Prostate gland (tissue), 2 donors: Measurements from ENCODE around the gene BCAP29.

Source experiments
- POLR2A ChIP-seq: fragments of 450-650 bp; IDR thresholded peaks from one replicate; pipeline ENCODE4 v1.6.1; 2016; ENCODE audit warnings: antibody characterized with exemption, mild to moderate bottlenecking
- POLR2AphosphoS5 ChIP-seq: sonication (generic); formaldehyde crosslinking; IDR thresholded peaks from one replicate; pipeline ENCODE4 v1.6.1; 2017; ENCODE audit warnings: antibody characterized with exemption
- TF ChIP-seq, protein P1 (sequence below), 4 experiments: fragments of 200-600 bp in 2 of 4; fragments of 450-650 bp in 2 of 4; sonication (generic) in 2 of 4; IDR thresholded peaks; 1 replicate in 3 of 4; 2 replicates in 1 of 4; pipeline ENCODE4 v1.5.1; 2016 to 2019; ENCODE audit warnings: antibody characterized with exemption in 4 of 4, mild to moderate bottlenecking in 2 of 4, moderate library complexity in 2 of 4

DNA sequence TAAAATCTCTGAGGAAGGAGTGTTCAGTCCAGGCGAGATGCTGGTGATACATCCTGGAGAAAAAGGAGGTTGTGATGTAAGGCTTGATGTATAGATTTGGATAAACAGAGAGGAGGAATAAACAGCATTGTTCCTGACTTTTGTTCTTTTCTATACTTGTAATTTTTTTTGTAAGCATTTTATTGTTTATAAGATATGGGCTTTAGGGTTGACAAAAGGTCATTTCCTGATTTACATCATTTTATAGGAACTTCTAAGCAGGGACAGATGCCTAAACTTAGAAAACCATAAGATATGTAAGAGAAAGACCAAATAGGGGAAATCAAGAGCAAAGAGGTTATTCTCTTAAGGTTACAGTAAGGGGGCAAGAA lies 63.9 kb downstream of the BCAP29 start:
- TF ChIP-seq, protein P1, sequence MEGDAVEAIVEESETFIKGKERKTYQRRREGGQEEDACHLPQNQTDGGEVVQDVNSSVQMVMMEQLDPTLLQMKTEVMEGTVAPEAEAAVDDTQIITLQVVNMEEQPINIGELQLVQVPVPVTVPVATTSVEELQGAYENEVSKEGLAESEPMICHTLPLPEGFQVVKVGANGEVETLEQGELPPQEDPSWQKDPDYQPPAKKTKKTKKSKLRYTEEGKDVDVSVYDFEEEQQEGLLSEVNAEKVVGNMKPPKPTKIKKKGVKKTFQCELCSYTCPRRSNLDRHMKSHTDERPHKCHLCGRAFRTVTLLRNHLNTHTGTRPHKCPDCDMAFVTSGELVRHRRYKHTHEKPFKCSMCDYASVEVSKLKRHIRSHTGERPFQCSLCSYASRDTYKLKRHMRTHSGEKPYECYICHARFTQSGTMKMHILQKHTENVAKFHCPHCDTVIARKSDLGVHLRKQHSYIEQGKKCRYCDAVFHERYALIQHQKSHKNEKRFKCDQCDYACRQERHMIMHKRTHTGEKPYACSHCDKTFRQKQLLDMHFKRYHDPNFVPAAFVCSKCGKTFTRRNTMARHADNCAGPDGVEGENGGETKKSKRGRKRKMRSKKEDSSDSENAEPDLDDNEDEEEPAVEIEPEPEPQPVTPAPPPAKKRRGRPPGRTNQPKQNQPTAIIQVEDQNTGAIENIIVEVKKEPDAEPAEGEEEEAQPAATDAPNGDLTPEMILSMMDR (IDR thresholded peaks at IDR 0.05) = no peak
- TF ChIP-seq POLR2A (no peak), POLR2AphosphoS5 (no peak)
